Trophoblast cell (in vitro differentiated cells and primary cell): Measurements from ENCODE around the gene FAM221B.

Experiments
- DNase-seq, 2 donors: peaks; one replicate each; pipeline ENCODE4 v3.0.0-alpha.2; 2016
- H2AFZ ChIP-seq: 2 replicates; pipeline ENCODE4 v1.6.1; 2013; ENCODE audit warnings: low read length, moderate library complexity, mild to moderate bottlenecking; ENCODE audit not compliant: insufficient read depth, poor library complexity
- H2AK5ac ChIP-seq: 2 replicates; pipeline ENCODE4 v1.6.1; 2013; ENCODE audit warnings: mild to moderate bottlenecking, low read length
- H2BK120ac ChIP-seq: 2 replicates; pipeline ENCODE4 v1.6.1; 2013; ENCODE audit warnings: low read length, mild to moderate bottlenecking, moderate library complexity; ENCODE audit not compliant: insufficient read depth, poor library complexity
- H2BK12ac ChIP-seq: 2 replicates; pipeline ENCODE4 v1.6.1; 2013; ENCODE audit warnings: mild to moderate bottlenecking, low read length, moderate library complexity
- H2BK5ac ChIP-seq: 2 replicates; pipeline ENCODE4 v1.6.1; 2013; ENCODE audit warnings: low read length, low read depth, moderate library complexity, mild to moderate bottlenecking; ENCODE audit not compliant: poor library complexity
- H3K14ac ChIP-seq: 2 replicates; pipeline ENCODE4 v1.6.1; 2013; ENCODE audit warnings: mild to moderate bottlenecking, low read length
- H3K18ac ChIP-seq: 2 replicates; pipeline ENCODE4 v1.6.1; 2013; ENCODE audit warnings: mild to moderate bottlenecking, low read length
- H3K23ac ChIP-seq: 2 replicates; pipeline ENCODE4 v1.6.1; 2013; ENCODE audit warnings: low read length
- H3K27ac ChIP-seq: 2 replicates; pipeline ENCODE4 v1.5.1; 2013; ENCODE audit warnings: low read depth, mild to moderate bottlenecking, inconsistent platforms, low read length, moderate library complexity
- H3K27me3 ChIP-seq: 2 replicates; pipeline ENCODE4 v1.6.1; 2013; ENCODE audit warnings: inconsistent platforms, mild to moderate bottlenecking, low read length, moderate library complexity; ENCODE audit not compliant: insufficient read depth
- H3K36me3 ChIP-seq, 2 experiments: 1 replicate in 1 of 2; 2 replicates in 1 of 2; pipeline ENCODE4 v1.6.1; 2013; ENCODE audit warnings: low read length in 2 of 2, mild to moderate bottlenecking in 2 of 2, moderate library complexity in 1 of 2; ENCODE audit not compliant: insufficient read depth in 2 of 2, control insufficient read depth in 1 of 2
- H3K4ac ChIP-seq: 2 replicates; pipeline ENCODE4 v1.6.1; 2013; ENCODE audit warnings: low read depth, mild to moderate bottlenecking, low read length, moderate library complexity
- H3K4me1 ChIP-seq, 2 experiments: 1 replicate in 1 of 2; 2 replicates in 1 of 2; pipeline ENCODE4 v1.6.1; 2013; ENCODE audit warnings: low read length in 2 of 2, mild to moderate bottlenecking in 2 of 2, moderate library complexity in 1 of 2; ENCODE audit not compliant: insufficient read depth in 2 of 2, control insufficient read depth in 1 of 2
- H3K4me2 ChIP-seq: 2 replicates; pipeline ENCODE4 v1.6.1; 2013; ENCODE audit warnings: inconsistent platforms, mild to moderate bottlenecking, low read length, moderate library complexity
- H3K4me3 ChIP-seq: 2 replicates; pipeline ENCODE4 v1.5.1; 2013; ENCODE audit warnings: mild to moderate bottlenecking, low read depth, low read length, inconsistent platforms
- H3K79me1 ChIP-seq: one replicate; pipeline ENCODE4 v1.6.1; 2013; ENCODE audit warnings: low read length
- H3K79me2 ChIP-seq: 2 replicates; pipeline ENCODE4 v1.6.1; 2013; ENCODE audit warnings: low read length, mild to moderate bottlenecking; ENCODE audit not compliant: control insufficient read depth, insufficient read depth, poor library complexity
- H3K9ac ChIP-seq: 2 replicates; pipeline ENCODE4 v1.6.1; 2013; ENCODE audit warnings: mild to moderate bottlenecking, low read length
- H3K9me3 ChIP-seq: 2 replicates; pipeline ENCODE4 v1.6.1; 2013; ENCODE audit warnings: low read depth, mild to moderate bottlenecking, control low read depth, inconsistent platforms, low read length; ENCODE audit not compliant: insufficient read depth
- H4K12ac ChIP-seq: 2 replicates; pipeline ENCODE4 v1.6.1; 2013; ENCODE audit warnings: low read depth, mild to moderate bottlenecking, low read length, moderate library complexity
- H4K8ac ChIP-seq: 2 replicates; pipeline ENCODE4 v1.6.1; 2013; ENCODE audit warnings: low read depth, mild to moderate bottlenecking, low read length, moderate library complexity
- H4K91ac ChIP-seq: one replicate; pipeline ENCODE4 v1.6.1; 2013; ENCODE audit warnings: low read depth, mild to moderate bottlenecking, low read length, moderate library complexity
- WGBS: extraction: QIAGEN DNeasy Blood & Tissue Kit; methylation state at CpG from one replicate; pipeline ENCODE4 v1.1.7; 2013; ENCODE audit warnings: missing lambda C conversion rate; ENCODE audit not compliant: insufficient read length, insufficient coverage; ENCODE audit errors: extremely low coverage; 5-methylcytosine and 5-hydroxymethylcytosine counted together

FAM221B gene

DNA sequence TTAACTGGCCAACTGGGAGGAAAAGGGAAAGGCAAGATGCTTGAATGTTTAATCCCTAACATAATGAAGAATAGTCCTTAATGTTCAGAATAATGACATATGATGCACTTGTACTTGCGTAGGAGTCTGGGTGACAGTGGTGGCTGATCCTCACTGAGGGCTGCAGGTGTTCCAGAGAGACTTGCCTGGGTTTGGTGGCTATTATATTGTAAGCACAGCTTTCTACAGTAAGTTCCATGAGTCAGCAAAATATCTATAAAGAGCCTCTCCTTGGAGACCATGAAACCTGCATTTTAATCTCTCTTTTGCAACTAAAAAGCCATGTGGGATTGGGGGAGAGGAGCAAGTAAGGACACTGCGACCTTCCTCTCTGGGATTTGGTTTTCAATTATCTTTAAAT is 39.0 kb downstream of the FAM221B start:
- Histone ChIP-seq H3K4ac (no peak overlapping the region), H3K4me3 (no peak overlapping the region), H2AFZ (no peak overlapping the region), H3K4me2 (no peak overlapping the region), H3K14ac (no peak overlapping the region), H3K9me3 (peaks cover 1% of the 10 kb centered on the region), H3K36me3 (no peaks in the 10 kb centered on the region), H3K18ac (no peak overlapping the region), H3K9ac (no peak overlapping the region), H3K79me2 (no peaks in the 10 kb centered on the region), H2BK12ac (no peak overlapping the region), H2BK120ac (no peak overlapping the region), H3K23ac (no peak overlapping the region), H3K4me1 (peaks cover 11 to 25% of the 10 kb centered on the region in 2 experiments), H3K27ac (no peak overlapping the region), H2AK5ac (no peak overlapping the region), H4K91ac (no peak overlapping the region), H3K79me1 (peaks cover 3% of the 10 kb centered on the region), H4K8ac (no peak overlapping the region), H2BK5ac (no peak overlapping the region), H3K27me3 (no peaks in the 10 kb centered on the region), H4K12ac (no peak overlapping the region)
- WGBS: no CpG with 5 or more reads among the region's 2 CpGs
- DNase-seq: no peak

DNA sequence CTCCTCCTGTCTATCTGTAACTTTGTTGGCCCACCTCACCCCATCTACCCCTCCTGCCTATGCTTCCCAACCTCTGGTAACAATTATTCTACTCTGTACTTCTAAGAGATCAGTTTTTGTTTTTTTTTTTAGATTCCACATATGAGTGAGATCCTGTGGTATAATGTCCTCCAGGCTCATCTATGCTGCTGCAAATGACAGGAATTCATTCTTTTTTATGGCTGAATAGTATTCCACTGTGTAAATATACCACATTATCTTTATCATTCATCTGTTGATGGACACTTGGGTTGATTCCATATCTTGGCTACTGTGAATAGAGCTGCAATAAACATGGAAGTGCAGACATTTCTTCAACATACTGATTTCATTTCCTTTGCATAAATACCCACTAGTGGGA is 45.1 kb downstream of the FAM221B start:
- Histone ChIP-seq H3K9ac (no peak overlapping the region), H4K12ac (no peak overlapping the region), H3K9me3 (peaks cover 1% of the 10 kb centered on the region), H3K27ac (no peak overlapping the region), H3K4me1 (no peaks in the 10 kb centered on the region), H3K14ac (no peak overlapping the region), H3K23ac (no peak overlapping the region), H3K4ac (no peak overlapping the region), H3K4me3 (no peak overlapping the region), H2AK5ac (no peak overlapping the region), H3K18ac (no peak overlapping the region), H2BK5ac (no peak overlapping the region), H4K91ac (no peak overlapping the region), H2AFZ (no peak overlapping the region), H2BK12ac (no peak overlapping the region), H3K27me3 (no peaks in the 10 kb centered on the region), H3K4me2 (no peak overlapping the region), H3K36me3 (no peaks in the 10 kb centered on the region), H3K79me2 (no peaks in the 10 kb centered on the region), H3K79me1 (no peaks in the 10 kb centered on the region), H2BK120ac (no peak overlapping the region), H4K8ac (no peak overlapping the region)
- DNase-seq: no peak

DNA sequence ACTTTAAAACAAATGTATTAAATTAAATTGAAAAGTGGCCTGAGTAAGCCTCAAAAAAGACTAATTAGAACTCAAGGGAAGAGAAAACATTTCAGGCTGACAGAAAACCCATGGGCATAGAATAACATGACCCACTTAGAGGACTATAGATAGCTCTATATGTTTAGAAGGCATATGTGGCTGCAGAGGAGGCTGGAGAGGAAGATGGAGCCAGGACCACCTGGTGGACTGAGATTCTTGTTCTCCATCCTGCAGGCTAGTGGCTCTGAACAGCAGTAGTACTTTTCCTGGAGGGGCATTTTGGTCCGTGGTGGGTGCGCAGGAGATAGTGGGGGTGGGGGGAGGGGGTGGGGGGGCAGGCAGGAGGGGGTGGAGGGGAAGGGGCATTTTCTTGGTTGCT is 47.5 kb downstream of the FAM221B start:
- Histone ChIP-seq H3K9ac (no peak overlapping the region), H3K23ac (no peak overlapping the region), H2BK5ac (no peak overlapping the region), H4K12ac (no peak overlapping the region), H3K14ac (no peak overlapping the region), H3K36me3 (no peaks in the 10 kb centered on the region), H4K8ac (no peak overlapping the region), H3K4me3 (no peak overlapping the region), H2BK120ac (no peak overlapping the region), H3K4me1 (no peaks in the 10 kb centered on the region), H3K9me3 (peaks cover 1% of the 10 kb centered on the region), H3K4ac (no peak overlapping the region), H3K18ac (no peak overlapping the region), H3K27me3 (no peaks in the 10 kb centered on the region), H2AFZ (no peak overlapping the region), H3K27ac (no peak overlapping the region), H3K4me2 (no peak overlapping the region), H3K79me2 (no peaks in the 10 kb centered on the region), H2AK5ac (no peak overlapping the region), H4K91ac (no peak overlapping the region), H2BK12ac (no peak overlapping the region), H3K79me1 (no peaks in the 10 kb centered on the region)
- WGBS: no CpG with 5 or more reads among the region's 2 CpGs
- no peak for DNase-seq

DNA sequence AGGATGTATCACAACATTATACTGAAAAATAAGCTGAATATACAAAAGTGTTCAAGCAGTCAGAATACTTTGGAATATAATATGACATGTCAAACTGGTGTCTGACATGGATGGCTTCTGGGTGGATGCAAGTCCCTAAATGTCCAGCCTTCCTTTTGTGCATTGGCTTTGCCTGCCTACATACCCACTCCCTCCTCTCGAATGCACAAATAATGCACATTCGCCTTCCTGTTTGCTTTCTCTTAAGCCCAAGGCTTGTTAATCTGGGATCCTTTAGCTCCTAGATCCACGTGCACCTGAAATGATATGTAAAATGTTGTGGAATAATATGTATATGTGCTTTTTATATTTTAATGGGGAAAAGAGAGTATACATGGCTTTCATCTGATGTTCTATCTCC is 50.0 kb downstream of the FAM221B start:
- no CpG with 5 or more reads among the region's 3 CpGs for WGBS

More for the DNA sequence above, 50.0 kb downstream of the FAM221B start:
- no peak for DNase-seq
- no peak overlapping the region for H3K4me3 ChIP-seq
- no peak overlapping the region for H3K4me2 ChIP-seq
- H2AK5ac ChIP-seq: no peak overlapping the region
- no peak overlapping the region for H3K27ac ChIP-seq
- no peak overlapping the region for H2BK12ac ChIP-seq
- H3K9ac ChIP-seq: no peak overlapping the region
- H4K91ac ChIP-seq: no peak overlapping the region
- peaks cover 2% of the 10 kb centered on the region for H3K79me2 ChIP-seq
- no peak overlapping the region for H2AFZ ChIP-seq
- no peak overlapping the region for H3K4ac ChIP-seq
- H4K8ac ChIP-seq: no peak overlapping the region
- H3K23ac ChIP-seq: no peak overlapping the region
- H3K36me3 ChIP-seq: no peaks in the 10 kb centered on the region
- H2BK5ac ChIP-seq: no peak overlapping the region
- H3K18ac ChIP-seq: no peak overlapping the region
- H3K27me3 ChIP-seq: no peaks in the 10 kb centered on the region
- peaks cover 0 to 2% of the 10 kb centered on the region in 2 experiments for H3K4me1 ChIP-seq
- no peak overlapping the region for H3K14ac ChIP-seq
- H4K12ac ChIP-seq: no peak overlapping the region
- H3K9me3 ChIP-seq: no peaks in the 10 kb centered on the region
- H3K79me1 ChIP-seq: no peaks in the 10 kb centered on the region
- H2BK120ac ChIP-seq: no peak overlapping the region
